ENCODE measurements around the gene ADIPOQ. TPM values are rescaled to one million over a fixed set of nuclear protein-coding genes. Genes with fewer than 3 reads are reported as not detected.
A peak's percentile ranks its signal among the peaks of the same experiment; 100 is the strongest.
"Not testable (repeated sequence)": the region's sequence is repeated elsewhere in the genome, so short reads cannot be mapped to it uniquely, and the experiment has no call there.

Gene ADIPOQ
- total RNA-seq, 1 donor from 2014 or later, result 0.15 TPM

GRCh38 chr3:186886202-186886981 lies 43.9 kb downstream of the ADIPOQ start:
- H3K9me3 Mint-ChIP-seq (ENCODE audit: unreplicated experiment), result no peaks in the 10 kb centered on the region
- peaks cover 23% of the 10 kb centered on the region for H3K4me1 Mint-ChIP-seq (ENCODE audit: low read depth, unreplicated experiment)
- H3K27ac Mint-ChIP-seq (ENCODE audit: unreplicated experiment), result peak overlapping the region; percentile 74
- peaks cover 4% of the 10 kb centered on the region for H3K27me3 Mint-ChIP-seq (ENCODE audit: unreplicated experiment)
- H3K4me3 Mint-ChIP-seq (ENCODE audit: unreplicated experiment), result no peak overlapping the region
- TF ChIP-seq CTCF (IDR thresholded peaks at IDR 0.05; ENCODE audit: partially characterized antibody, unreplicated experiment), result no peak
- DNase-seq, result no peak
- no peaks in the 10 kb centered on the region for H3K36me3 Mint-ChIP-seq (ENCODE audit: unreplicated experiment)

GRCh38 chr3:186887507-186887938 lies 45.0 kb downstream of the ADIPOQ start:
- peaks cover 21% of the 10 kb centered on the region for H3K4me1 Mint-ChIP-seq (ENCODE audit: low read depth, unreplicated experiment)
- peak overlapping the region; percentile 8 for H3K4me3 Mint-ChIP-seq (ENCODE audit: unreplicated experiment)
- H3K27ac Mint-ChIP-seq (ENCODE audit: unreplicated experiment), result peak overlapping the region; percentile 89
- not testable (repeated sequence) for H3K27me3 Mint-ChIP-seq (ENCODE audit: unreplicated experiment); H3K36me3 Mint-ChIP-seq (ENCODE audit: unreplicated experiment); DNase-seq; H3K9me3 Mint-ChIP-seq (ENCODE audit: unreplicated experiment)

GRCh38 chr3:186888569-186888968 lies 46.1 kb downstream of the ADIPOQ start:
- Mint-ChIP-seq H3K4me1 (ENCODE audit: low read depth, unreplicated experiment) (peaks cover 23% of the 10 kb centered on the region), H3K27ac (ENCODE audit: unreplicated experiment) (peak overlapping the region; percentile 78), H3K9me3 (ENCODE audit: unreplicated experiment) (no peaks in the 10 kb centered on the region), H3K27me3 (ENCODE audit: unreplicated experiment) (peaks cover 4% of the 10 kb centered on the region), H3K4me3 (ENCODE audit: unreplicated experiment) (no peak overlapping the region), H3K36me3 (ENCODE audit: unreplicated experiment) (no peaks in the 10 kb centered on the region)
- no peak for TF ChIP-seq CTCF (IDR thresholded peaks at IDR 0.05; ENCODE audit: partially characterized antibody, unreplicated experiment)
- no peak for DNase-seq

- not testable (repeated sequence) for H3K4me3 Mint-ChIP-seq (ENCODE audit: unreplicated experiment); DNase-seq
Measured at GRCh38 chr3:186889698-186890097, 47.2 kb downstream of the ADIPOQ start.

GRCh38 chr3:186890911-186891310 lies 48.4 kb downstream of the ADIPOQ start:
- H3K27ac Mint-ChIP-seq (ENCODE audit: unreplicated experiment), result no peak overlapping the region
- H3K27me3 Mint-ChIP-seq (ENCODE audit: unreplicated experiment), result peaks cover 4% of the 10 kb centered on the region
- peaks cover 25% of the 10 kb centered on the region for H3K4me1 Mint-ChIP-seq (ENCODE audit: low read depth, unreplicated experiment)
- peaks cover 3% of the 10 kb centered on the region for H3K9me3 Mint-ChIP-seq (ENCODE audit: unreplicated experiment)
- no peak overlapping the region for H3K4me3 Mint-ChIP-seq (ENCODE audit: unreplicated experiment)
- no peak for DNase-seq
- TF ChIP-seq CTCF (IDR thresholded peaks at IDR 0.05; ENCODE audit: partially characterized antibody, unreplicated experiment), result no peak
- peaks cover 3% of the 10 kb centered on the region for H3K36me3 Mint-ChIP-seq (ENCODE audit: unreplicated experiment)

More at GRCh38 chr3:186889698-186890097, 47.2 kb downstream of the ADIPOQ start:
- peaks cover 25% of the 10 kb centered on the region for H3K4me1 Mint-ChIP-seq (ENCODE audit: low read depth, unreplicated experiment)
- not testable (repeated sequence) for H3K27ac Mint-ChIP-seq (ENCODE audit: unreplicated experiment); H3K36me3 Mint-ChIP-seq (ENCODE audit: unreplicated experiment); H3K27me3 Mint-ChIP-seq (ENCODE audit: unreplicated experiment); H3K9me3 Mint-ChIP-seq (ENCODE audit: unreplicated experiment)

GRCh38 chr3:186893071-186893470 lies 50.6 kb downstream of the ADIPOQ start:
- not testable (repeated sequence) for H3K36me3 Mint-ChIP-seq (ENCODE audit: unreplicated experiment); H3K4me3 Mint-ChIP-seq (ENCODE audit: unreplicated experiment); H3K27me3 Mint-ChIP-seq (ENCODE audit: unreplicated experiment); DNase-seq; H3K27ac Mint-ChIP-seq (ENCODE audit: unreplicated experiment); H3K9me3 Mint-ChIP-seq (ENCODE audit: unreplicated experiment)
- H3K4me1 Mint-ChIP-seq (ENCODE audit: low read depth, unreplicated experiment), result peaks cover 11% of the 10 kb centered on the region

Measured in glutamatergic neuron (in vitro differentiated cells).